Nephron progenitor cell (in vitro differentiated cells): ENCODE measurements around the gene RMND5B.

Experiments
- DNase-seq: peaks from one replicate; pipeline ENCODE4 v3.0.0; 2021
- H3K27ac Mint-ChIP-seq: 2 replicates; pipeline ENCODE4 v1.8.0; 2021; ENCODE audit warnings: mild to moderate bottlenecking, moderate library complexity, mixed read lengths
- H3K27me3 Mint-ChIP-seq: 2 replicates; pipeline ENCODE4 v1.8.0; 2021; ENCODE audit warnings: mild to moderate bottlenecking, low read depth, mixed read lengths; ENCODE audit not compliant: poor library complexity
- H3K36me3 Mint-ChIP-seq: 2 replicates; pipeline ENCODE4 v1.8.0; 2021; ENCODE audit warnings: low read depth, mixed read lengths
- H3K4me1 Mint-ChIP-seq: 2 replicates; pipeline ENCODE4 v1.8.0; 2021; ENCODE audit warnings: mixed read lengths
- H3K4me3 Mint-ChIP-seq: 2 replicates; pipeline ENCODE4 v1.8.0; 2021; ENCODE audit warnings: mild to moderate bottlenecking, moderate library complexity, mixed read lengths
- H3K9me3 Mint-ChIP-seq: 2 replicates; pipeline ENCODE4 v1.8.0; 2021; ENCODE audit warnings: mild to moderate bottlenecking, moderate library complexity, mixed read lengths
- TF ChIP-seq, protein P1 (sequence below): fragments of 200-600 bp; sonication (generic); IDR thresholded peaks from 2 replicates; pipeline ENCODE4 v1.5.0; 2021; ENCODE audit warnings: antibody characterized with exemption

The RMND5B gene

GRCh38 chr5:178165581-178165980 lies 34.8 kb downstream of the RMND5B start:
- no peak overlapping the region for H3K4me3 Mint-ChIP-seq
- H3K27me3 Mint-ChIP-seq, result peaks cover 54% of the 10 kb centered on the region
- no peaks in the 10 kb centered on the region for H3K36me3 Mint-ChIP-seq
- H3K9me3 Mint-ChIP-seq, result no peaks in the 10 kb centered on the region
- H3K27ac Mint-ChIP-seq, result no peak overlapping the region
- H3K4me1 Mint-ChIP-seq, result peaks cover 6% of the 10 kb centered on the region
- TF ChIP-seq, protein P1, sequence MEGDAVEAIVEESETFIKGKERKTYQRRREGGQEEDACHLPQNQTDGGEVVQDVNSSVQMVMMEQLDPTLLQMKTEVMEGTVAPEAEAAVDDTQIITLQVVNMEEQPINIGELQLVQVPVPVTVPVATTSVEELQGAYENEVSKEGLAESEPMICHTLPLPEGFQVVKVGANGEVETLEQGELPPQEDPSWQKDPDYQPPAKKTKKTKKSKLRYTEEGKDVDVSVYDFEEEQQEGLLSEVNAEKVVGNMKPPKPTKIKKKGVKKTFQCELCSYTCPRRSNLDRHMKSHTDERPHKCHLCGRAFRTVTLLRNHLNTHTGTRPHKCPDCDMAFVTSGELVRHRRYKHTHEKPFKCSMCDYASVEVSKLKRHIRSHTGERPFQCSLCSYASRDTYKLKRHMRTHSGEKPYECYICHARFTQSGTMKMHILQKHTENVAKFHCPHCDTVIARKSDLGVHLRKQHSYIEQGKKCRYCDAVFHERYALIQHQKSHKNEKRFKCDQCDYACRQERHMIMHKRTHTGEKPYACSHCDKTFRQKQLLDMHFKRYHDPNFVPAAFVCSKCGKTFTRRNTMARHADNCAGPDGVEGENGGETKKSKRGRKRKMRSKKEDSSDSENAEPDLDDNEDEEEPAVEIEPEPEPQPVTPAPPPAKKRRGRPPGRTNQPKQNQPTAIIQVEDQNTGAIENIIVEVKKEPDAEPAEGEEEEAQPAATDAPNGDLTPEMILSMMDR, result no peak
- DNase-seq, result no peak

GRCh38 chr5:178170455-178170854 lies 39.6 kb downstream of the RMND5B start:
- Mint-ChIP-seq H3K27me3 (peaks cover 25% of the 10 kb centered on the region), H3K4me3 (no peak overlapping the region), H3K36me3 (no peaks in the 10 kb centered on the region), H3K27ac (no peak overlapping the region), H3K4me1 (no peaks in the 10 kb centered on the region), H3K9me3 (no peaks in the 10 kb centered on the region)
- TF ChIP-seq, protein P1, result no peak
- DNase-seq, result no peak

GRCh38 chr5:178174456-178174855 lies 43.6 kb downstream of the RMND5B start:
- Mint-ChIP-seq H3K27ac (no peak overlapping the region), H3K36me3 (no peaks in the 10 kb centered on the region), H3K4me1 (no peaks in the 10 kb centered on the region), H3K9me3 (peaks cover 7% of the 10 kb centered on the region), H3K27me3 (peaks cover 15% of the 10 kb centered on the region), H3K4me3 (no peak overlapping the region)
- no peak for DNase-seq
- TF ChIP-seq, protein P1, result no peak

DNA sequence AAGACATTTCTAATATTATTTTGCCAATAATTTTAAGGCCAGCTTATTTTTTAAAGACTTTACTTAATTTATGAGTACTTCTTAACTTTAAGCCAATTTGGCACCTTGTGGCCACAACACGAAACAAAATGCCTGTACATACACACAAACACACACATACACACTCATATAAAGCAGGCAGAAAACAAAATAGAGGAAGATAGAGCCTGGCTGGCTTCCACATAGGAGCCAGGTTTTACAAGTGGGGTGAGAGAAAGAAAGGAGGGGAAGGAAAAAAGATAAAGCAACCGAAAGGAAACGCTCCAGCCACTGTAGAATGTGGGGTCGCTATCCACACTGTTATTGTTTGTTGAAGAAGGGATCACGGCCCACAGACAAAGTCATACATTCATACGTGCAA lies 46.0 kb downstream of the RMND5B start:
- Mint-ChIP-seq H3K9me3 (peaks cover 10% of the 10 kb centered on the region), H3K4me1 (no peaks in the 10 kb centered on the region), H3K27ac (no peak overlapping the region), H3K4me3 (no peak overlapping the region), H3K36me3 (no peaks in the 10 kb centered on the region), H3K27me3 (peaks cover 8% of the 10 kb centered on the region)
- TF ChIP-seq, protein P1, result no peak
- DNase-seq, result no peak

DNA sequence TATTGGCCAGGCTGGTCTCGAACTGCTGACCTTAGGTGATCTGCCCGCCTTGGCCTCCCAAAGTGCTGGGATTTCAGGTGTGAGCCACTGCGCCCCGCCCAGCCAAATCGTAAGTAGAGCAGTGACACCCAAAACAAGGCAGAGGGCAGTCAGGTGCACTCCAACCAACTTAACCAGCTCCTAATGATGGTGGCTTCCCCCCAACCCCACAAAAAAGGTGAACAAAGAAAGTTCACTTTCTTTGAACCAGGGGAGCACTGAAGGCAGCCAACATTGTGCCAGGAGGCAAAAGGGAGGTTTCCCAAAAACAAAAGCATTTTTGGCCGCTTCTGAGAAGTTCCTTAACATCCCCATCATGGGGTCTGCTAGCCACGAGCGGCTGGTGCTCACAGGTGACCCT lies 46.8 kb downstream of the RMND5B start:
- Mint-ChIP-seq H3K36me3 (no peaks in the 10 kb centered on the region), H3K27me3 (peaks cover 8% of the 10 kb centered on the region), H3K27ac (no peak overlapping the region), H3K9me3 (peaks cover 14% of the 10 kb centered on the region), H3K4me3 (no peak overlapping the region), H3K4me1 (peaks cover 8% of the 10 kb centered on the region)
- no peak for DNase-seq
- TF ChIP-seq, protein P1, result no peak

DNA sequence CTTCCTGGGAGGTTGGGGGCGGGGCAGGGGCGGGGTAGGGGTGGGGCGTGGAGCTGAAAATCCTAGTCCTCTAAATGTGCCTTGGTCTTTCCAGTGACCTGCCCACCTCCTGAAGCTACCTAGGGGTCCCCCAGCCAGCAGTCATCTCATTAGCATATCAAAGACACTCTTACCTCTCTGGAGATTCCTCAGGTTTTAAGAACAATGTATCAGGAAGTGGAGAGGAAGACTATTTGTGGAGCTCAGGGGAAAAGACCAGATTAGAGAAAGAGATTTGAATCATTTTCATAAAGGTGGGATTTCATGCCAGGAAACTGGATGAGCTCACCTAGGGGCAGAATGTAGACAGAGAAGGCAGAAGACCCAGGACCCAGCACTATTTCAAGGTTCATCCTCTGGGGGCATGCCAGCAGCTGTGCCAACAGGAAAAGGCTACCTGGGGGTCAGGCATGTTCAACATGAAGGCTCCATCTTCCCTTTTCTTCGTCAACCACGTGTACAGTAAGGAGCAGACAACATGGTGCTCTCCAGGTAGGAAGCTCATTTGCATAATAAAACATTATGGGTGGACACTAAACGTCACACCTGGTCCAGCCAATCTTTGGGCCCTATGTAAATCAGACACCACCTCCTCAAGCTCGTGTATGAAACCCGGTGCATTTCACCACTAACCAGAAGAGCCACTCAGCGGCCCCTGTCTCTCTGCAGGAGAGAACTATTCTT lies 49.5 kb downstream of the RMND5B start:
- peaks cover 3% of the 10 kb centered on the region for H3K27me3 Mint-ChIP-seq
- H3K36me3 Mint-ChIP-seq, result no peaks in the 10 kb centered on the region
- no peak overlapping the region for H3K27ac Mint-ChIP-seq
- peaks cover 9% of the 10 kb centered on the region for H3K4me1 Mint-ChIP-seq
- TF ChIP-seq, protein P1, result no peak
- no peak overlapping the region for H3K4me3 Mint-ChIP-seq
- peaks cover 14% of the 10 kb centered on the region for H3K9me3 Mint-ChIP-seq
- no peak for DNase-seq
